MCF 10A (cell line): ENCODE data around the gene RHOBTB1. TPM values are rescaled to one million over a fixed set of nuclear protein-coding genes. Genes with fewer than 3 reads are reported as not detected.

Source experiments
- BruUV-seq: library from RNA; stranded (reverse); fragments of 400-500 nt; replicated peaks from 2 replicates; lab custom pipeline; 2021; lab: Mats Ljungman, UMichigan
- CTCF ChIA-PET: fragments of 300-600 bp; sonication (Branson Sonifier 250); formaldehyde crosslinking; extraction: SDS; loops from one replicate; lab custom pipeline; 2021; ENCODE audit warnings: antibody characterized with exemption, inconsistent platforms; lab: Yijun Ruan, JAX
- POLR2A ChIA-PET: fragments of 300-600, 350-650 bp; sonication (Branson Sonifier 250); formaldehyde crosslinking; extraction: SDS; loops from one replicate; lab custom pipeline; 2020; ENCODE audit warnings: antibody characterized with exemption, inconsistent platforms; lab: Yijun Ruan, JAX
- DNase-seq: peaks from one replicate; pipeline ENCODE4 v3.0.0-alpha.2; 2018; ENCODE audit not compliant: unreplicated experiment
- H3K27ac Mint-ChIP-seq: one replicate; pipeline ENCODE4 v1.8.0; 2022; ENCODE audit warnings: mild to moderate bottlenecking, low read depth, mixed read lengths; ENCODE audit not compliant: unreplicated experiment
- H3K27me3 Mint-ChIP-seq: one replicate; pipeline ENCODE4 v1.8.0; 2022; ENCODE audit warnings: mixed read lengths; ENCODE audit not compliant: insufficient read depth, unreplicated experiment
- H3K36me3 Mint-ChIP-seq: one replicate; pipeline ENCODE4 v1.8.0; 2022; ENCODE audit warnings: mild to moderate bottlenecking, moderate library complexity, mixed read lengths; ENCODE audit not compliant: insufficient read depth, unreplicated experiment
- H3K4me1 Mint-ChIP-seq: one replicate; pipeline ENCODE4 v1.8.0; 2022; ENCODE audit warnings: mixed read lengths; ENCODE audit not compliant: insufficient read depth, unreplicated experiment
- H3K4me3 Mint-ChIP-seq: one replicate; pipeline ENCODE4 v1.8.0; 2022; ENCODE audit warnings: mild to moderate bottlenecking, moderate library complexity, mixed read lengths; ENCODE audit not compliant: unreplicated experiment
- H3K9me3 Mint-ChIP-seq: one replicate; pipeline ENCODE4 v1.8.0; 2022; ENCODE audit warnings: mixed read lengths; ENCODE audit not compliant: unreplicated experiment
- intact Hi-C: fragments of 100-400 bp; cut with micrococcal nuclease; formaldehyde crosslinking; loops from 2 replicates; pipeline ENCODE4 v1.14.1; 2022
- total RNA-seq: library from RNA; stranded (reverse); gene quantifications from 2 replicates; pipeline ENCODE4 v1.2.3, GENCODE V29; 2022
- TF ChIP-seq, protein P1 (sequence below): fragments of 200-600 bp; IDR thresholded peaks from one replicate; pipeline ENCODE4 v1.8.0; 2022; ENCODE audit warnings: antibody characterized with exemption, mild to moderate bottlenecking; ENCODE audit not compliant: unreplicated experiment

Gene RHOBTB1
- total RNA-seq, 1 experiment from 2014 or later: 0.70 TPM

- no peak overlapping the region for H3K27ac Mint-ChIP-seq
- no peak overlapping the region for H3K4me3 Mint-ChIP-seq
- ChIA-PET CTCF (no interaction called here), POLR2A (no interaction called here)
- DNase-seq: no peak
- H3K9me3 Mint-ChIP-seq: no peaks in the 10 kb centered on the region
- TF ChIP-seq, protein P1, sequence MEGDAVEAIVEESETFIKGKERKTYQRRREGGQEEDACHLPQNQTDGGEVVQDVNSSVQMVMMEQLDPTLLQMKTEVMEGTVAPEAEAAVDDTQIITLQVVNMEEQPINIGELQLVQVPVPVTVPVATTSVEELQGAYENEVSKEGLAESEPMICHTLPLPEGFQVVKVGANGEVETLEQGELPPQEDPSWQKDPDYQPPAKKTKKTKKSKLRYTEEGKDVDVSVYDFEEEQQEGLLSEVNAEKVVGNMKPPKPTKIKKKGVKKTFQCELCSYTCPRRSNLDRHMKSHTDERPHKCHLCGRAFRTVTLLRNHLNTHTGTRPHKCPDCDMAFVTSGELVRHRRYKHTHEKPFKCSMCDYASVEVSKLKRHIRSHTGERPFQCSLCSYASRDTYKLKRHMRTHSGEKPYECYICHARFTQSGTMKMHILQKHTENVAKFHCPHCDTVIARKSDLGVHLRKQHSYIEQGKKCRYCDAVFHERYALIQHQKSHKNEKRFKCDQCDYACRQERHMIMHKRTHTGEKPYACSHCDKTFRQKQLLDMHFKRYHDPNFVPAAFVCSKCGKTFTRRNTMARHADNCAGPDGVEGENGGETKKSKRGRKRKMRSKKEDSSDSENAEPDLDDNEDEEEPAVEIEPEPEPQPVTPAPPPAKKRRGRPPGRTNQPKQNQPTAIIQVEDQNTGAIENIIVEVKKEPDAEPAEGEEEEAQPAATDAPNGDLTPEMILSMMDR: no peak
- H3K4me1 Mint-ChIP-seq: no peaks in the 10 kb centered on the region
- BruUV-seq: no TSS peak
- H3K36me3 Mint-ChIP-seq: no peaks in the 10 kb centered on the region
- H3K27me3 Mint-ChIP-seq: no peaks in the 10 kb centered on the region
- intact Hi-C loops: no loop called here
These were observed 45.5 kb upstream of the RHOBTB1 start for GRCh38 chr10:60989400-60989876.

DNA sequence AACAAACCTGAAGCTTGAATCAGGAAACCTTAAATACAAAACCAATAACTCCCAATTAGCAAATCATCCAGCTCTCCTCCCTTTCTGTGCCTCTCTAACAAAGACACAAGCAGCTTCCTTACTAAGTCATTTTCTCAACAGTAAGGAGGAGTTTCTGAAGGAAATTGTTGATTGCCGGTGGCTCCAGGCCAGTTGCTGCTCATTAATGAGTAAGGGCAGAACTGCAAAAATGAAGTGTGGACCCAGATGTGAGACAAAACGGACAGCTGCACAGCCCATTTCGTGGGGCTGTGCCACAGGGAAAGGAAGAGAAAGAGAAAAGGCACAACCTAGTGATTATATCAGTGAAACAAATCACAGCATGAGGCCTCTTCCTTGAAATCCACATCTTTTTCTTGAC lies 42.8 kb upstream of the RHOBTB1 start:
- no peaks in the 10 kb centered on the region for H3K4me1 Mint-ChIP-seq
- no peaks in the 10 kb centered on the region for H3K9me3 Mint-ChIP-seq
- CTCF ChIA-PET: interaction anchor here (0.5 to 0.7 kb wide), 2 partner anchors 30 to 156 kb away, joined by 3 read pairs; no protein-coding TSS in a partner anchor
- intact Hi-C loops: no loop called here
- no peak overlapping the region for H3K4me3 Mint-ChIP-seq
- BruUV-seq: no TSS peak
- H3K27ac Mint-ChIP-seq: no peak overlapping the region
- DNase-seq: no peak
- no peaks in the 10 kb centered on the region for H3K36me3 Mint-ChIP-seq
- TF ChIP-seq, protein P1: no peak
- POLR2A ChIA-PET: no interaction called here
- no peaks in the 10 kb centered on the region for H3K27me3 Mint-ChIP-seq

- POLR2A ChIA-PET: no interaction called here
- H3K27ac Mint-ChIP-seq: no peak overlapping the region
- intact Hi-C loops: no loop called here
- CTCF ChIA-PET: no interaction called here
- H3K36me3 Mint-ChIP-seq: no peaks in the 10 kb centered on the region
- BruUV-seq: no TSS peak
- H3K4me1 Mint-ChIP-seq: no peaks in the 10 kb centered on the region
- TF ChIP-seq, protein P1: no peak
- H3K4me3 Mint-ChIP-seq: no peak overlapping the region
- H3K9me3 Mint-ChIP-seq: no peaks in the 10 kb centered on the region
- H3K27me3 Mint-ChIP-seq: no peaks in the 10 kb centered on the region
- no peak for DNase-seq
These were observed 42.0 kb upstream of the RHOBTB1 start for GRCh38 chr10:60985951-60986350.

- ChIA-PET POLR2A (no interaction called here), CTCF (no interaction called here)
- H3K9me3 Mint-ChIP-seq: no peaks in the 10 kb centered on the region
- intact Hi-C loops: no loop called here
- TF ChIP-seq, protein P1: no peak
- no peaks in the 10 kb centered on the region for H3K36me3 Mint-ChIP-seq
- no TSS peak for BruUV-seq
- DNase-seq: no peak
- no peak overlapping the region for H3K27ac Mint-ChIP-seq
- H3K4me1 Mint-ChIP-seq: peaks cover 13% of the 10 kb centered on the region
- no peaks in the 10 kb centered on the region for H3K27me3 Mint-ChIP-seq
- no peak overlapping the region for H3K4me3 Mint-ChIP-seq
These were observed 37.0 kb upstream of the RHOBTB1 start for GRCh38 chr10:60980997-60981396.
